Retinal pigment epithelial cell (primary cell): ENCODE data around the gene C3orf49.

ENCODE experiments used
- DNase-seq: peaks from one replicate; pipeline ENCODE4 v3.0.0-alpha.2; 2010; ENCODE audit warnings: low read depth
- H3K4me3 ChIP-seq: 2 replicates; pipeline ENCODE4 v1.5.1; 2011; ENCODE audit warnings: mild to moderate bottlenecking, low read length, control low read depth, moderate library complexity
- CTCF ChIP-seq: conservative IDR thresholded peaks from 2 replicates; pipeline ENCODE4 v1.5.1; 2011; ENCODE audit warnings: low read depth, low read length, control low read depth, inconsistent platforms

The C3orf49 gene

GRCh38 chr3:63895422-63896189 lies 76.5 kb downstream of the C3orf49 start:
- TF ChIP-seq CTCF, result no peak
- no peak overlapping the region for H3K4me3 ChIP-seq
- no peak for DNase-seq

DNA sequence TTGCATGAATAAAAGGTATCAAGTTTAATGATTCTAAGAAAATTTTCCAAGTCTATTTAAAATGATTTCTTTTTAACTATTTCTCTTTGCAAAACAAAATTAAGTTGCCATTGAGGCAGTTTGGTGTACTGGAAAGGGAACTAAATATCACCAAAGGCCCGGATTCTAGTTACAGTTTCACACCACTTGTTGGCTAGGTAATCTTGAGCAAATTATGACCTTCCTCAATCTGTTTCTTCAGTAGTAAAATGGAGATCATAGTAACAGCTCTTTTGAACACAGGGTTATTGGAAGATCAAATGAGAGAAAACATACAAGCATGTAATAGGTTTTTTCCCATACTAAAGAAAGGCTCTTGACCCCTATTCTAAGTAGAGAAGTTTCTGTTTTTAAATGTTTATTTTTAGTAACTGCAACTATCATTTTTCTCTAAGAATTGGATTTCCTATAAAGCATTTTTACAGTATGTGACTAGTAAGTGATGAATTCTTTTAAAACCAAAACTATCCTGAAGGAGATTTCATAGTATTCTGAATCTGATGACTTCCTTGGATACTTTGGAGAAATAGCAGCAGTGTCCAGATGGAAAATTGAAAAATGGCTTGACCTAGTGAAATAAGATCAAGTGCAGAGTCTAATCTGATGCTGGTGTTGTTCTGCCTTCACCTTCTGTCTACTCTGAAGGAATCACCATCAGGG lies 77.4 kb downstream of the C3orf49 start:
- no peak for DNase-seq
- no peak for TF ChIP-seq CTCF
- H3K4me3 ChIP-seq, result no peak overlapping the region
